Measurements from ENCODE around the gene RTEL1.

RTEL1 gene

GRCh38 chr20:63744158-63744557 lies 86.0 kb downstream of the RTEL1 start:
- no peaks in the 10 kb centered on the region for H3K9me3 ChIP-seq (ENCODE audit: low read length)
- TF ChIP-seq EZH2 (IDR thresholded peaks at IDR 0.05; ENCODE audit: borderline replicate concordance, low read length) (no peak), CTCF (IDR thresholded peaks at IDR 0.05; ENCODE audit: low read length) (no peak)
- no peak overlapping the region for H3K4me3 ChIP-seq (ENCODE audit: low read depth, low read length, poor library complexity, severe bottlenecking)

GRCh38 chr20:63744574-63745423 lies 86.7 kb downstream of the RTEL1 start:
- H2AFZ ChIP-seq (ENCODE audit: low read length): no peak overlapping the region
- H3K9ac ChIP-seq (ENCODE audit: low read length): no peak overlapping the region
- H3K4me3 ChIP-seq (ENCODE audit: low read depth, low read length, poor library complexity, severe bottlenecking): no peak overlapping the region
- no peaks in the 10 kb centered on the region for H3K9me2 ChIP-seq (ENCODE audit: low read depth, low read length)
- no peaks in the 10 kb centered on the region for H3K79me2 ChIP-seq (ENCODE audit: insufficient read depth, low read length)
- no peaks in the 10 kb centered on the region for H3K9me3 ChIP-seq (ENCODE audit: low read length)
- H3K4me2 ChIP-seq (ENCODE audit: low read length): no peak overlapping the region
- no peaks in the 10 kb centered on the region for H4K20me1 ChIP-seq (ENCODE audit: insufficient read depth, low read length)
- TF ChIP-seq CTCF (IDR thresholded peaks at IDR 0.05; ENCODE audit: low read length): no peak
- TF ChIP-seq EZH2 (IDR thresholded peaks at IDR 0.05; ENCODE audit: borderline replicate concordance, low read length): no peak
- no peaks in the 10 kb centered on the region for H3K27me3 ChIP-seq (ENCODE audit: insufficient read depth, low read length)
- peaks cover 10% of the 10 kb centered on the region for H3K4me1 ChIP-seq (ENCODE audit: insufficient read depth, low read length, severe bottlenecking)
- H3K27ac ChIP-seq (ENCODE audit: low read depth, low read length, poor library complexity, severe bottlenecking): no peak overlapping the region
- peaks cover 10% of the 10 kb centered on the region; the same call in 1 of the 2 replicates for H3K36me3 ChIP-seq (ENCODE audit: insufficient read depth, low read length)
- H3F3A ChIP-seq (ENCODE audit: insufficient read depth, low read length): no peaks in the 10 kb centered on the region

More at GRCh38 chr20:63744158-63744557, 86.0 kb downstream of the RTEL1 start:
- H3K79me2 ChIP-seq (ENCODE audit: insufficient read depth, low read length): no peaks in the 10 kb centered on the region
- H3K9me2 ChIP-seq (ENCODE audit: low read depth, low read length): no peaks in the 10 kb centered on the region
- H4K20me1 ChIP-seq (ENCODE audit: insufficient read depth, low read length): no peaks in the 10 kb centered on the region
- H3K36me3 ChIP-seq (ENCODE audit: insufficient read depth, low read length): peaks cover 10% of the 10 kb centered on the region; the same call in 1 of the 2 replicates
- H3F3A ChIP-seq (ENCODE audit: insufficient read depth, low read length): no peaks in the 10 kb centered on the region; the same call in 1 of the 2 replicates
- H3K4me1 ChIP-seq (ENCODE audit: insufficient read depth, low read length, severe bottlenecking): peaks cover 12% of the 10 kb centered on the region
- H3K4me2 ChIP-seq (ENCODE audit: low read length): no peak overlapping the region
- no peak overlapping the region for H2AFZ ChIP-seq (ENCODE audit: low read length)
- no peak overlapping the region for H3K27ac ChIP-seq (ENCODE audit: low read depth, low read length, poor library complexity, severe bottlenecking)
- no peak overlapping the region for H3K9ac ChIP-seq (ENCODE audit: low read length)
- H3K27me3 ChIP-seq (ENCODE audit: insufficient read depth, low read length): no peaks in the 10 kb centered on the region

- no peaks in the 10 kb centered on the region for H4K20me1 ChIP-seq (ENCODE audit: insufficient read depth, low read length)
- H3K27ac ChIP-seq (ENCODE audit: low read depth, low read length, poor library complexity, severe bottlenecking): no peak overlapping the region
- H3K4me3 ChIP-seq (ENCODE audit: low read depth, low read length, poor library complexity, severe bottlenecking): no peak overlapping the region
- no peaks in the 10 kb centered on the region for H3K27me3 ChIP-seq (ENCODE audit: insufficient read depth, low read length)
- no peak for TF ChIP-seq CTCF (IDR thresholded peaks at IDR 0.05; ENCODE audit: low read length)
- H3K36me3 ChIP-seq (ENCODE audit: insufficient read depth, low read length): peaks cover 10% of the 10 kb centered on the region; the same call in 1 of the 2 replicates
- no peak overlapping the region for H3K4me2 ChIP-seq (ENCODE audit: low read length)
- H3K9me2 ChIP-seq (ENCODE audit: low read depth, low read length): no peaks in the 10 kb centered on the region
- no peak overlapping the region for H3K9ac ChIP-seq (ENCODE audit: low read length)
- no peak overlapping the region for H2AFZ ChIP-seq (ENCODE audit: low read length)
- peaks cover 8% of the 10 kb centered on the region for H3K4me1 ChIP-seq (ENCODE audit: insufficient read depth, low read length, severe bottlenecking)
- no peaks in the 10 kb centered on the region for H3K79me2 ChIP-seq (ENCODE audit: insufficient read depth, low read length)
- H3F3A ChIP-seq (ENCODE audit: insufficient read depth, low read length): no peaks in the 10 kb centered on the region
- H3K9me3 ChIP-seq (ENCODE audit: low read length): no peaks in the 10 kb centered on the region
These were observed 87.3 kb downstream of the RTEL1 start for GRCh38 chr20:63745424-63745805.
